ENCODE results near the gene PCP4.
"Not testable (repeated sequence)": the region's sequence is repeated elsewhere in the genome, so short reads cannot be mapped to it uniquely, and the experiment has no call there.

Gene PCP4

GRCh38 chr21:39860600-39860999 lies 6.6 kb upstream of the PCP4 start:
- in situ Hi-C loops (cut with MboI; ENCODE audit: low sequenced_read_pairs) = no loop called here

- in situ Hi-C loops (cut with MboI; ENCODE audit: low sequenced_read_pairs) = no loop called here
Measured at GRCh38 chr21:39863111-39863510, 4.1 kb upstream of the PCP4 start.

- in situ Hi-C loops (cut with MboI; ENCODE audit: low sequenced_read_pairs) = no loop called here
Measured at GRCh38 chr21:39866093-39866492, 1.1 kb upstream of the PCP4 start.

GRCh38 chr21:39869141-39869818 lies 2.0 kb downstream of the PCP4 start:
- in situ Hi-C loops (cut with MboI; ENCODE audit: low sequenced_read_pairs) = no loop called here

GRCh38 chr21:39873687-39874086 lies 6.4 kb downstream of the PCP4 start:
- in situ Hi-C loops (cut with MboI; ENCODE audit: low sequenced_read_pairs) = no loop called here

GRCh38 chr21:39874206-39874605 lies 7.0 kb downstream of the PCP4 start:
- in situ Hi-C loops (cut with MboI; ENCODE audit: low sequenced_read_pairs) = no loop called here

GRCh38 chr21:39874759-39875158 lies 7.5 kb downstream of the PCP4 start:
- in situ Hi-C loops (cut with MboI; ENCODE audit: low sequenced_read_pairs) = no loop called here

GRCh38 chr21:39881661-39882060 lies 14.4 kb downstream of the PCP4 start:
- in situ Hi-C loops (cut with MboI; ENCODE audit: low sequenced_read_pairs) = no loop called here

- in situ Hi-C loops (cut with MboI; ENCODE audit: low sequenced_read_pairs) = no loop called here
Measured at GRCh38 chr21:39882151-39882838, 15.1 kb downstream of the PCP4 start.

GRCh38 chr21:39882839-39883195 lies 15.6 kb downstream of the PCP4 start:
- in situ Hi-C loops (cut with MboI; ENCODE audit: low sequenced_read_pairs) = no loop called here

GRCh38 chr21:39885119-39885848 lies 18.0 kb downstream of the PCP4 start:
- in situ Hi-C loops (cut with MboI; ENCODE audit: low sequenced_read_pairs) = no loop called here

GRCh38 chr21:39888848-39889247 lies 21.6 kb downstream of the PCP4 start:
- in situ Hi-C loops (cut with MboI; ENCODE audit: low sequenced_read_pairs) = no loop called here

- in situ Hi-C loops (cut with MboI; ENCODE audit: low sequenced_read_pairs) = no loop called here
Measured at GRCh38 chr21:39891111-39891510, 23.9 kb downstream of the PCP4 start.

- in situ Hi-C loops (cut with MboI; ENCODE audit: low sequenced_read_pairs) = not testable (repeated sequence)
Measured at GRCh38 chr21:39891863-39892262, 24.6 kb downstream of the PCP4 start.

GRCh38 chr21:39900491-39900890 lies 33.3 kb downstream of the PCP4 start:
- in situ Hi-C loops (cut with MboI; ENCODE audit: low sequenced_read_pairs) = no loop called here

GRCh38 chr21:39900911-39901310 lies 33.7 kb downstream of the PCP4 start:
- in situ Hi-C loops (cut with MboI; ENCODE audit: low sequenced_read_pairs) = no loop called here

GRCh38 chr21:39902986-39903385 lies 35.7 kb downstream of the PCP4 start:
- in situ Hi-C loops (cut with MboI; ENCODE audit: low sequenced_read_pairs) = no loop called here

GRCh38 chr21:39904457-39904856 lies 37.2 kb downstream of the PCP4 start:
- in situ Hi-C loops (cut with MboI; ENCODE audit: low sequenced_read_pairs) = no loop called here

GRCh38 chr21:39908265-39908923 lies 41.2 kb downstream of the PCP4 start:
- in situ Hi-C loops (cut with MboI; ENCODE audit: low sequenced_read_pairs) = no loop called here

GRCh38 chr21:39911286-39912199 lies 44.3 kb downstream of the PCP4 start:
- in situ Hi-C loops (cut with MboI; ENCODE audit: low sequenced_read_pairs) = no loop called here
